Spleen (tissue), 11 donors: ENCODE measurements around the gene EIF4A3. TPM values are rescaled to one million over a fixed set of nuclear protein-coding genes. Genes with fewer than 3 reads are reported as not detected.

Experiments used
- DNase-seq: peaks from one replicate; pipeline ENCODE4 v3.0.0-alpha.2; 2020
- H3K27ac ChIP-seq, 8 donors: fragments of 200-600 bp; sonication (generic) in 7 of 8; 1 replicate in 4 of 8; 2 replicates in 4 of 8; pipeline versions ENCODE4 v1.5.0 to v1.8.0; 2016 to 2021; ENCODE audit warnings: inconsistent platforms in 4 of 8, mild to moderate bottlenecking in 4 of 8, moderate library complexity in 1 of 8
- H3K27me3 ChIP-seq, 7 donors: fragments of 200-600 bp; sonication (generic) in 6 of 7; replicated peaks in 1 of 7; 1 replicate in 4 of 7; 2 replicates in 3 of 7; pipeline versions ENCODE4 v1.5.0 to v1.8.0; 2016 to 2021; ENCODE audit warnings: inconsistent platforms in 3 of 7, mild to moderate bottlenecking in 1 of 7
- H3K36me3 ChIP-seq, 6 donors: fragments of 200-600 bp; sonication (generic) in 5 of 6; 1 replicate in 4 of 6; 2 replicates in 2 of 6; pipeline versions ENCODE4 v1.5.0 to v1.8.0; 2016 to 2021; ENCODE audit warnings: inconsistent platforms in 2 of 6
- H3K4me1 ChIP-seq, 6 donors: fragments of 200-600 bp; sonication (generic) in 5 of 6; 1 replicate in 3 of 6; 2 replicates in 3 of 6; pipeline versions ENCODE4 v1.5.0 to v1.8.0; 2016 to 2021; ENCODE audit warnings: inconsistent platforms in 3 of 6
- H3K4me3 ChIP-seq, 8 donors: fragments of 200-600 bp; sonication (generic) in 7 of 8; 1 replicate in 4 of 8; 2 replicates in 4 of 8; pipeline versions ENCODE4 v1.5.0 to v1.8.0; 2016 to 2021; ENCODE audit warnings: inconsistent platforms in 4 of 8, mild to moderate bottlenecking in 4 of 8, moderate library complexity in 2 of 8
- H3K9me3 ChIP-seq, 8 donors: fragments of 200-600 bp; sonication (generic) in 7 of 8; 1 replicate in 4 of 8; 2 replicates in 4 of 8; pipeline versions ENCODE4 v1.5.0 to v1.8.0; 2016 to 2021; ENCODE audit warnings: inconsistent platforms in 4 of 8
- POLR2A ChIP-seq, 3 donors: fragments of 450-650 bp; IDR thresholded peaks; one replicate each; pipeline ENCODE4 v1.5.1; 2017; ENCODE audit warnings: antibody characterized with exemption in 3 of 3, mild to moderate bottlenecking in 1 of 3
- POLR2AphosphoS5 ChIP-seq, 3 donors: sonication (generic); formaldehyde crosslinking; IDR thresholded peaks; one replicate each; pipeline ENCODE4 v1.5.1; 2017; ENCODE audit warnings: antibody characterized with exemption in 3 of 3
- WGBS, 5 donors: extraction: QIAGEN DNeasy Blood & Tissue Kit in 3 of 5; methylation state at CpG; one replicate each; pipeline versions ENCODE4 v1.1.5 to v1.1.7; 2013 to 2018; 5-methylcytosine and 5-hydroxymethylcytosine counted together
- intact Hi-C: fragments of 100-400 bp; cut with DNase I; formaldehyde crosslinking; loops from one replicate; pipeline ENCODE4 v1.15.0; 2023; ENCODE audit warnings: low total_unique reads
- polyA plus RNA-seq, 3 donors: library from polyadenylated mRNA; stranded (reverse); fragments of 200-250 nt; gene quantifications; one replicate each; pipeline ENCODE4 v1.2.1, GENCODE V29; 2013
- total RNA-seq, 7 donors: library from RNA; depleted of rRNA in 3 of 7; stranded (reverse); fragments of >200 nt in 3 of 7; fragmentation: NEBNext Ultra II Directional in 4 of 7; extraction: Animal tissue kit (Norgen Biotek cat#: 25700) in 4 of 7; gene quantifications; one replicate each; pipeline versions ENCODE4 v1.1.0 to v1.2.1, GENCODE V29; 2016 to 2021
- TF ChIP-seq, protein P1 (sequence below), 11 experiments: fragments of 200-600 bp in 7 of 11; fragments of 450-650 bp in 4 of 11; sonication (generic) in 4 of 11; IDR thresholded peaks in 8 of 11; conservative IDR thresholded peaks in 3 of 11; 1 replicate in 7 of 11; 2 replicates in 4 of 11; pipeline versions ENCODE4 v1.4.0 to v1.8.0; 2016 to 2021; ENCODE audit warnings: antibody characterized with exemption in 11 of 11, inconsistent platforms in 4 of 11, mild to moderate bottlenecking in 1 of 11
- donor health status: healthy with polysubstance abuse.
- donor health status: DM: no; HTN: no; CAD: no; lungs with moderate emphysema.
- donor health status: DM: no; HTN: no; CAD: no.
- donor health status: Bipolar disorder and iron deficiency.
- donor health status: healthy.
- donor health status: DM: no; HTN: no; CAD: no.
- donor health status: DM: yes; HTN: yes; CAD: no.

Gene EIF4A3
- total and polyA plus RNA-seq, 10 donors, result 37.3 to 79.5 (median 63.6) TPM

DNA sequence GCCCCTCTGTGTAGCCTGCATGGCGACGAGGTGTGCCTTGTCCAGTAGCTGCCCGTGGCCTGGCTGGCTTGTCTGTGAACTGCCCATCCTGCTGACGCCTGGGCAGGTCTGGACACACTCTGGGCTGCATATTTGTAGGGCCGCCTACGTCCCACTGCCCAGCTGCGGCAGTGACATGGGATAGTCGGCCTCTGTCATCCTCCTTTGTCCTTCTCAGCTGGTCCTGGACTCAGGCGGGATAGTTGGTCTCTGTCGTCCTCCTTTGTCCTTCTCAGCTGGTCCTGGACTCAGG, 37.4 kb upstream of the EIF4A3 start:
- 82 to 96% (median 90%) methylated on average over 9 to 10 of the region's 10 CpGs for WGBS, 5 donors
- H3K9me3 ChIP-seq, result no peaks in the 10 kb centered on the region
- TF ChIP-seq, protein P1, sequence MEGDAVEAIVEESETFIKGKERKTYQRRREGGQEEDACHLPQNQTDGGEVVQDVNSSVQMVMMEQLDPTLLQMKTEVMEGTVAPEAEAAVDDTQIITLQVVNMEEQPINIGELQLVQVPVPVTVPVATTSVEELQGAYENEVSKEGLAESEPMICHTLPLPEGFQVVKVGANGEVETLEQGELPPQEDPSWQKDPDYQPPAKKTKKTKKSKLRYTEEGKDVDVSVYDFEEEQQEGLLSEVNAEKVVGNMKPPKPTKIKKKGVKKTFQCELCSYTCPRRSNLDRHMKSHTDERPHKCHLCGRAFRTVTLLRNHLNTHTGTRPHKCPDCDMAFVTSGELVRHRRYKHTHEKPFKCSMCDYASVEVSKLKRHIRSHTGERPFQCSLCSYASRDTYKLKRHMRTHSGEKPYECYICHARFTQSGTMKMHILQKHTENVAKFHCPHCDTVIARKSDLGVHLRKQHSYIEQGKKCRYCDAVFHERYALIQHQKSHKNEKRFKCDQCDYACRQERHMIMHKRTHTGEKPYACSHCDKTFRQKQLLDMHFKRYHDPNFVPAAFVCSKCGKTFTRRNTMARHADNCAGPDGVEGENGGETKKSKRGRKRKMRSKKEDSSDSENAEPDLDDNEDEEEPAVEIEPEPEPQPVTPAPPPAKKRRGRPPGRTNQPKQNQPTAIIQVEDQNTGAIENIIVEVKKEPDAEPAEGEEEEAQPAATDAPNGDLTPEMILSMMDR (IDR thresholded peaks at IDR 0.05 in 8 of 11, conservative IDR thresholded peaks at IDR 0.05 in 3 of 11), result no peak
- TF ChIP-seq POLR2A (IDR thresholded peaks at IDR 0.05), result no peak
- TF ChIP-seq POLR2AphosphoS5 (IDR thresholded peaks at IDR 0.05), result no peak
- H3K36me3 ChIP-seq, result no peaks in the 10 kb centered on the region
- peaks cover 0 to 9% (median 1%) of the 10 kb centered on the region in 6 donors for H3K4me1 ChIP-seq
- peaks cover 0 to 10% (median 0%) of the 10 kb centered on the region in 7 donors for H3K27me3 ChIP-seq
- intact Hi-C loops, result no loop called here
- no peak overlapping the region for H3K27ac ChIP-seq
- H3K4me3 ChIP-seq, result no peak overlapping the region
- no peak for DNase-seq

DNA sequence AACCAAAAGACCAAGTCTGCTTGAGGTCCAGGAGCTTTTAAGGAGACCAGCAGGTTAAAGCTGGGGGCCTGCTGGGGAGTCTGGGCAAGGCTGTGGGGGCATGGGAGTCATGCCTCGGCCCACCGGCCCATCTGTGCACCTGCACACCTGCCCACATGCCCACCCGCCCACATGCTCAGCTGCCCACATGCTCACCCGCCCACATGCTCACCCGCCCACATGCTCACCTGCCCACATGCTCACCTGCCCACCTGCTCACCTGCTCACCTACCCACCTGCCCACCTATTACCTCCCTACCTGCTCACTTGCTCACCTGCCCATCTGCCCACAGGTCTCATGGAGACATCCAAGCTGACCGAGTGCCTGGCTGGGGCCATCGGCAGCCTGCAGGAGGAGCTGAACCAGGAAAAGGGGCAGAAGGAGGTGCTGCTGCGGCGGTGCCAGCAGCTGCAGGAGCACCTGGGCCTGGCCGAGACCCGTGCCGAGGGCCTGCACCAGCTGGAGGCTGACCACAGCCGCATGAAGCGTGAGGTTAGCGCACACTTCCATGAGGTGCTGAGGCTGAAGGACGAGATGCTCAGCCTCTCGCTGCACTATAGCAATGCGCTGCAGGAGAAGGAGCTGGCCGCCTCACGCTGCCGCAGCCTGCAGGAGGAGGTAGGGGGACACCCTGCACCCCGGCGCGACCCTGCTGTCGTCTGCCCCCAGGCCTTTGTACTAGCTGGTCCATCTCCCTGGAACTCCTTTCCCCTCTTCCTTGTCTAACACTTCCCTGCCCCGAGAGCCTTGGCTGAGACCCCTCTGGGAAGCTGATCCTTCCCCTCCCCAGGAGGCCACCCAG, 36.9 kb upstream of the EIF4A3 start:
- no peaks in the 10 kb centered on the region for H3K36me3 ChIP-seq
- H3K4me3 ChIP-seq, result no peak overlapping the region
- peaks cover 0 to 9% (median 1%) of the 10 kb centered on the region in 6 donors for H3K4me1 ChIP-seq
- no peaks in the 10 kb centered on the region for H3K9me3 ChIP-seq
- peaks cover 0 to 10% (median 0%) of the 10 kb centered on the region in 7 donors for H3K27me3 ChIP-seq
- DNase-seq, result no peak
- intact Hi-C loops, result no loop called here
- WGBS, 5 donors, result 80 to 88% (median 82%) methylated on average over 21 to 26 of the region's 26 CpGs
- TF ChIP-seq POLR2A (IDR thresholded peaks at IDR 0.05), result no peak
- TF ChIP-seq, protein P1 (IDR thresholded peaks at IDR 0.05 in 8 of 11, conservative IDR thresholded peaks at IDR 0.05 in 3 of 11), result no peak
- no peak for TF ChIP-seq POLR2AphosphoS5 (IDR thresholded peaks at IDR 0.05)
- no peak overlapping the region for H3K27ac ChIP-seq

DNA sequence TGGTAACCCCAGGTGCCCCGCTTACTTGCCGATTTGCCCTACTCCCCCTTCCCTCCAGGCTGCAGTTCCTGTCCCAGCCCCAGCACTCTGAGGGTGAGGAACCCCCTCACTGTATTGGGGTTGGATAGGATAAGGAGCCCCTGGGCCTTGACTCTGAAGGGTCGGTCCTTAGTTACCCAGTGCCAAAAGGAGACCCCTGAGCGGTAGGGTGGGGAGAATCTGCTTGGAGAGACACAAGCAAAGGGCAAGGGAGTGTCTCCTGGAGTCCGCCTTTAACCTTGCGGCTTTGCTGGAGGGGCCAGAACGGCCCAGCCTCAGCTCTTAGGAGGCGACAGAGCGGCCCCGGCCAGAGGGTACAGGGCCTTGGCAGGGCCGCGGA, 35.9 kb upstream of the EIF4A3 start:
- H3K27me3 ChIP-seq, result peaks cover 0 to 10% (median 0%) of the 10 kb centered on the region in 7 donors
- WGBS, 5 donors, result 90 to 97% (median 93%) methylated on average over 12 of the region's 12 CpGs
- H3K36me3 ChIP-seq, result no peaks in the 10 kb centered on the region
- TF ChIP-seq, protein P1 (IDR thresholded peaks at IDR 0.05 in 8 of 11, conservative IDR thresholded peaks at IDR 0.05 in 3 of 11), result no peak
- TF ChIP-seq POLR2AphosphoS5 (IDR thresholded peaks at IDR 0.05) (no peak), POLR2A (IDR thresholded peaks at IDR 0.05) (no peak)
- no peaks in the 10 kb centered on the region for H3K9me3 ChIP-seq
- H3K27ac ChIP-seq, result no peak overlapping the region
- H3K4me3 ChIP-seq, result no peak overlapping the region
- H3K4me1 ChIP-seq, result peaks cover 0 to 3% (median 0%) of the 10 kb centered on the region in 6 donors
- no peak for DNase-seq
- intact Hi-C loops, result no loop called here

DNA sequence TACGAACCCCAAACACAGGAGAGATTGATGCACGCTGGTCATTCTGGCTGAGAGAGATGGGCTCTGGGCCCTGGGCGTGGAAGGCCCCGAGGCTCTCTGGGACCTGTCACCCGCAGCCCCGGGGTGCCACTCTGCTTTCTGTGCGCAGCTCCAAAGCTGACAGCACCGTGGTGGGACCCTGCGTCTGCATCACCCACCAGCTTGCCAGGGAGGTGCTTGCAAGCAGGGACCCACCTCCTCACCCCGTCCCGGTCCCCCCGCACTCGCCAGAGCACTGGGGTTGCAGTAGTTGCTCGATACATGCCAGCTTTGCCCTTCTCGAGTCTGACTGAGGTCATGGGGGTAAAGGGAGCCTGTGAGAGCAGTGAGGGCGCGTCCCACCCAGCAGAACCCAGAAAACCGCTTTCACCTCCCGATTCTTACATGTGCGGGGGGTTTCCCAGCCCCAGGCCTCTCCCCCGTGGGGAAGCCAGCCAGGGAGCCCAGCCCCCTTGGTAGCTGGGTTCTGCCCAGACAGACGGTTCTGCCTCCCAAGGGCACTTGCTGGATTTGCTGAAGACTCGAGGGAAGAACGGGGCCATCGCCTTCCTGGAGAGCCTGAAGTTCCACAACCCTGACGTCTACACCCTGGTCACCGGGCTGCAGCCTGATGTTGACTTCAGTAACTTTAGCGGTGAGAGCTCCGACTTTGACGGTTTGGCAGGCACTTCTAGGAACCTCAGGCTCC, 35.4 kb upstream of the EIF4A3 start:
- no peak for DNase-seq
- Histone ChIP-seq H3K4me1 (no peaks in the 10 kb centered on the region), H3K27ac (no peak overlapping the region), H3K9me3 (no peaks in the 10 kb centered on the region), H3K36me3 (no peaks in the 10 kb centered on the region), H3K4me3 (no peak overlapping the region), H3K27me3 (peaks cover 0 to 10% (median 0%) of the 10 kb centered on the region in 7 donors)
- intact Hi-C loops, result no loop called here
- no peak for TF ChIP-seq POLR2A (IDR thresholded peaks at IDR 0.05)
- TF ChIP-seq, protein P1 (IDR thresholded peaks at IDR 0.05 in 8 of 11, conservative IDR thresholded peaks at IDR 0.05 in 3 of 11), result no peak
- no peak for TF ChIP-seq POLR2AphosphoS5 (IDR thresholded peaks at IDR 0.05)
- whole genome bisulfite sequencing, 5 donors, result 85 to 93% (median 88%) methylated on average over 17 to 30 of the region's 30 CpGs
